Upper lobe of left lung (tissue), 6 donors: ENCODE data around the gene ATP6V0E1. TPM values are rescaled to one million over a fixed set of nuclear protein-coding genes. Genes with fewer than 3 reads are reported as not detected.
"Not testable (repeated sequence)": the region's sequence is repeated elsewhere in the genome, so short reads cannot be mapped to it uniquely, and the experiment has no call there.

ENCODE experiments used
- ATAC-seq, 2 donors: fragments of 200-7000 bp; cut with Tn5 transposase; one replicate each; pipeline ENCODE4 v1.9.1; 2022; ENCODE audit warnings: mild to moderate bottlenecking in 2 of 2, moderate library complexity in 2 of 2; ENCODE audit not compliant: low FRiP score in 2 of 2
- DNase-seq, 2 donors: peaks; one replicate each; pipeline ENCODE4 v3.0.0-alpha.2; 2019 to 2020
- H3K27ac ChIP-seq, 4 donors: fragments of 200-600 bp; sonication (generic); one replicate each; pipeline ENCODE4 v1.5.1; 2016 to 2019
- H3K27me3 ChIP-seq, 4 donors: fragments of 200-600 bp; sonication (generic); one replicate each; pipeline ENCODE4 v1.5.1; 2017 to 2019
- H3K36me3 ChIP-seq, 4 donors: fragments of 200-600 bp; sonication (generic); one replicate each; pipeline ENCODE4 v1.5.1; 2016 to 2019
- H3K4me1 ChIP-seq, 4 donors: fragments of 200-600 bp; sonication (generic); one replicate each; pipeline ENCODE4 v1.5.1; 2018 to 2019
- H3K4me3 ChIP-seq, 4 donors: fragments of 200-600 bp; sonication (generic); one replicate each; pipeline ENCODE4 v1.5.1; 2017 to 2019; ENCODE audit warnings: mild to moderate bottlenecking in 2 of 4, moderate library complexity in 1 of 4
- H3K9me3 ChIP-seq, 4 donors: fragments of 200-600 bp; sonication (generic); one replicate each; pipeline ENCODE4 v1.5.1; 2018 to 2019
- EP300 ChIP-seq, 4 donors: sonication (generic); formaldehyde crosslinking; IDR thresholded peaks; one replicate each; pipeline ENCODE4 v1.5.1; 2017; ENCODE audit warnings: antibody characterized with exemption in 4 of 4, control low read depth in 2 of 4
- POLR2A ChIP-seq, 4 donors: fragments of 450-650 bp; IDR thresholded peaks; one replicate each; pipeline ENCODE4 v1.5.1; 2016 to 2017; ENCODE audit warnings: antibody characterized with exemption in 4 of 4, mild to moderate bottlenecking in 2 of 4
- POLR2AphosphoS5 ChIP-seq, 2 donors: sonication (generic); formaldehyde crosslinking; IDR thresholded peaks; one replicate each; pipeline ENCODE4 v1.5.1; 2017; ENCODE audit warnings: antibody characterized with exemption in 2 of 2
- WGBS, 2 donors: methylation state at CpG; one replicate each; pipeline ENCODE4 v1.1.5; 2017 to 2018; 5-methylcytosine and 5-hydroxymethylcytosine counted together
- total RNA-seq, 6 donors: library from RNA; depleted of rRNA in 4 of 6; stranded (reverse); fragments of >200 nt in 4 of 6; gene quantifications; one replicate each; pipeline versions ENCODE4 v1.1.0 to v1.2.1, GENCODE V29; 2016 to 2021
- TF ChIP-seq, protein P1 (sequence below), 6 experiments: fragments of 450-650 bp in 4 of 6; fragments of 200-600 bp in 2 of 6; sonication (generic) in 2 of 6; IDR thresholded peaks; one replicate each; pipeline ENCODE4 v1.5.1; 2016 to 2019; ENCODE audit warnings: antibody characterized with exemption in 6 of 6
- donor health status: DM: no; HTN: no; CAD: no; lungs with moderate emphysema.
- donor health status: DM: no; HTN: yes; CAD: no; lungs with severe emphysema.

ATP6V0E1 gene
- total RNA-seq, 6 donors from 2014 or later = 58.7 to 317 (median 198) TPM

DNA sequence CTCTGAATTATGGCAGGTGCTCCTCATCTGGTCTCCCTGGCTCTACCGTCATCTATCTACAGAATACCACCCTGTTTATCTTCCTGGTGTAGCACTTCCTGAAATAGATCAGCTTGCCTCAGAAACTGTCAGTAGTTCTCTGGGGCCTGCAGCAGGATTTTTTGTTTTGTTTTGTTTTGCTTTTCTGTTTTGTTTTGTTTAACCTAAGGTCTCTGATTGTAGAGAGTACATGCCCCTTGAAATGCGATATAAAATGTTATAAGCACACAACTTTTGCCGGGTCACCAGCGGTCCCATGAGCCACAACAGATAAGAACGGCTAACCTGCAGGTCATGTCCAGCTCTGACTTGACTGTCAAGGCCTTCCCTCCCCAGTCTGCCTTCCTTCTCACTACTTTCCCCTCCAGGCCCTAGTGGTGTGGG, 45.9 kb downstream of the ATP6V0E1 start:
- DNase-seq (no peak), ATAC-seq (peak in 1 of 2 donors; percentile 45)
- Histone ChIP-seq H3K36me3 (peaks cover 0 to 5% (median 1%) of the 10 kb centered on the region in 4 donors), H3K9me3 (no peaks in the 10 kb centered on the region), H3K4me3 (no peak overlapping the region), H3K27me3 (no peaks in the 10 kb centered on the region), H3K27ac (peak overlapping the region; percentile 41 to 76 (median 60)), H3K4me1 (peaks cover 19 to 45% (median 21%) of the 10 kb centered on the region in 4 donors)
- WGBS, 2 donors = 29 to 35% methylated on average over 5 of the region's 5 CpGs
- TF ChIP-seq POLR2AphosphoS5 (IDR thresholded peaks at IDR 0.05) = no peak
- TF ChIP-seq POLR2A (IDR thresholded peaks at IDR 0.05) = no peak
- no peak for TF ChIP-seq EP300 (IDR thresholded peaks at IDR 0.05)
- TF ChIP-seq, protein P1, sequence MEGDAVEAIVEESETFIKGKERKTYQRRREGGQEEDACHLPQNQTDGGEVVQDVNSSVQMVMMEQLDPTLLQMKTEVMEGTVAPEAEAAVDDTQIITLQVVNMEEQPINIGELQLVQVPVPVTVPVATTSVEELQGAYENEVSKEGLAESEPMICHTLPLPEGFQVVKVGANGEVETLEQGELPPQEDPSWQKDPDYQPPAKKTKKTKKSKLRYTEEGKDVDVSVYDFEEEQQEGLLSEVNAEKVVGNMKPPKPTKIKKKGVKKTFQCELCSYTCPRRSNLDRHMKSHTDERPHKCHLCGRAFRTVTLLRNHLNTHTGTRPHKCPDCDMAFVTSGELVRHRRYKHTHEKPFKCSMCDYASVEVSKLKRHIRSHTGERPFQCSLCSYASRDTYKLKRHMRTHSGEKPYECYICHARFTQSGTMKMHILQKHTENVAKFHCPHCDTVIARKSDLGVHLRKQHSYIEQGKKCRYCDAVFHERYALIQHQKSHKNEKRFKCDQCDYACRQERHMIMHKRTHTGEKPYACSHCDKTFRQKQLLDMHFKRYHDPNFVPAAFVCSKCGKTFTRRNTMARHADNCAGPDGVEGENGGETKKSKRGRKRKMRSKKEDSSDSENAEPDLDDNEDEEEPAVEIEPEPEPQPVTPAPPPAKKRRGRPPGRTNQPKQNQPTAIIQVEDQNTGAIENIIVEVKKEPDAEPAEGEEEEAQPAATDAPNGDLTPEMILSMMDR (IDR thresholded peaks at IDR 0.05) = no peak

GRCh38 chr5:173032096-173032495, 48.5 kb downstream of the ATP6V0E1 start:
- not testable (repeated sequence) for H3K27me3 ChIP-seq, H3K9me3 ChIP-seq, H3K36me3 ChIP-seq, ATAC-seq, H3K27ac ChIP-seq, DNase-seq, H3K4me3 ChIP-seq
- peaks cover 42 to 68% (median 45%) of the 10 kb centered on the region in 4 donors for H3K4me1 ChIP-seq
- 98% methylated on average over 3 of the region's 3 CpGs for WGBS, 2 donors

- 94 to 98% methylated on average over 3 of the region's 3 CpGs for WGBS, 2 donors
- H3K27ac ChIP-seq = peak overlapping the region in 1 of 4 donors; percentile 1
- peaks cover 42 to 72% (median 50%) of the 10 kb centered on the region in 4 donors for H3K4me1 ChIP-seq
Measured at GRCh38 chr5:173032730-173033129, 49.2 kb downstream of the ATP6V0E1 start.

DNA sequence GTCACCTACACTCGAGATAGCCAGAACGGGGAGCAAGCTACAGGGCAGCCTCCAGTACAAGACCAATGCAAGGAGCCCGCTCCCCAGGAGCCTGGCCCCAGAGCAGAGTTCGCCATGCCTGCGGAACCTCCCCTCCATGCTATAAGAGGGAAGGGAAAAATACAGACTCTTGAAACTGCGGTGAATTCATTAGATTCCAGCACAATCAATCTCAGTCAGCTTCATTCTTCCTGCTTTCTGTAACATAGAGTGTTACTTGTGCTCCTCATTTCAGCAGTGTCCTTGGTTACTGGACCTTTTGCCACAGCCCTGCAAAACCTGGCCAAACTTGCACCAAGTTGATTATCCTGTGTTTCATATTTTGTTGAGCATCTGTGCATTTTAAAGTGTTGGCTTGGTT, 50.4 kb downstream of the ATP6V0E1 start:
- no peak for DNase-seq
- Histone ChIP-seq H3K9me3 (no peaks in the 10 kb centered on the region), H3K4me3 (no peak overlapping the region), H3K27me3 (no peaks in the 10 kb centered on the region), H3K27ac (peak overlapping the region in 2 of 4 donors; percentile 1 to 90), H3K36me3 (peaks cover 0 to 7% (median 2%) of the 10 kb centered on the region in 4 donors), H3K4me1 (peaks cover 37 to 60% (median 44%) of the 10 kb centered on the region in 4 donors)
- ATAC-seq = no peak
- TF ChIP-seq POLR2AphosphoS5 (IDR thresholded peaks at IDR 0.05) (no peak), POLR2A (IDR thresholded peaks at IDR 0.05) (no peak)
- TF ChIP-seq, protein P1 (IDR thresholded peaks at IDR 0.05) = no peak
- 87 to 89% methylated on average over 6 of the region's 6 CpGs for WGBS, 2 donors

More at GRCh38 chr5:173032730-173033129, 49.2 kb downstream of the ATP6V0E1 start:
- Histone ChIP-seq H3K9me3 (no peaks in the 10 kb centered on the region), H3K4me3 (no peak overlapping the region), H3K36me3 (peaks cover 0 to 7% (median 2%) of the 10 kb centered on the region in 4 donors), H3K27me3 (no peaks in the 10 kb centered on the region)
- DNase-seq = no peak
- TF ChIP-seq EP300 (IDR thresholded peaks at IDR 0.05) (no peak), POLR2AphosphoS5 (IDR thresholded peaks at IDR 0.05) (no peak), POLR2A (IDR thresholded peaks at IDR 0.05) (no peak)
- TF ChIP-seq, protein P1 (IDR thresholded peaks at IDR 0.05) = no peak
- no peak for ATAC-seq

- Histone ChIP-seq H3K27ac (peak overlapping the region; percentile 78 to 90 (median 85)), H3K4me3 (peak overlapping the region in 1 of 4 donors; percentile 5), H3K9me3 (no peaks in the 10 kb centered on the region), H3K36me3 (peaks cover 0 to 7% (median 2%) of the 10 kb centered on the region in 4 donors), H3K4me1 (peaks cover 24 to 41% (median 30%) of the 10 kb centered on the region in 4 donors), H3K27me3 (no peaks in the 10 kb centered on the region)
- 72 to 83% methylated on average over 24 of the region's 24 CpGs for WGBS, 2 donors
- TF ChIP-seq, protein P1 (IDR thresholded peaks at IDR 0.05) = no peak
- TF ChIP-seq POLR2A (IDR thresholded peaks at IDR 0.05) (no peak), POLR2AphosphoS5 (IDR thresholded peaks at IDR 0.05) (peak; percentile 38 to 50), EP300 (IDR thresholded peaks at IDR 0.05) (peak in 3 of 4 donors; percentile 50 to 94 (median 56))
- ATAC-seq = peak; percentile 63 to 85
- DNase-seq = peak in 1 of 2 donors; percentile 78
Measured at GRCh38 chr5:173035904-173036707, 52.5 kb downstream of the ATP6V0E1 start.
